NCI-H1092 (cell line): ENCODE measurements around the gene PAQR7.

ENCODE experiments used
- DNase-seq: peaks from one replicate; lab custom pipeline; 2025; lab: John Stamatoyannopoulos, UW

The PAQR7 gene

GRCh38 chr1:25902462-25902861 lies 27.0 kb upstream of the PAQR7 start:
- DNase-seq = no peak

- DNase-seq = no peak
These were observed 24.7 kb upstream of the PAQR7 start for GRCh38 chr1:25900219-25900618.

- no peak for DNase-seq
These were observed 24.3 kb upstream of the PAQR7 start for GRCh38 chr1:25899792-25900191.

- DNase-seq = no peak
These were observed 22.9 kb upstream of the PAQR7 start for GRCh38 chr1:25898223-25899015.

- no peak for DNase-seq
These were observed 22.2 kb upstream of the PAQR7 start for GRCh38 chr1:25897754-25898153.

GRCh38 chr1:25896266-25896665 lies 20.8 kb upstream of the PAQR7 start:
- peak; percentile 24 for DNase-seq

GRCh38 chr1:25895365-25895990 lies 20.0 kb upstream of the PAQR7 start:
- DNase-seq = peak; percentile 88

- DNase-seq = no peak
These were observed 17.6 kb upstream of the PAQR7 start for GRCh38 chr1:25893116-25893515.

- no peak for DNase-seq
These were observed 16.1 kb upstream of the PAQR7 start for GRCh38 chr1:25891606-25892005.

- no peak for DNase-seq
These were observed 14.9 kb upstream of the PAQR7 start for GRCh38 chr1:25890239-25891034.

- peak; percentile 91 for DNase-seq
These were observed 14.0 kb upstream of the PAQR7 start for GRCh38 chr1:25889470-25889869.

GRCh38 chr1:25888426-25888987 lies 13.0 kb upstream of the PAQR7 start:
- DNase-seq = no peak

- no peak for DNase-seq
These were observed 10.1 kb upstream of the PAQR7 start for GRCh38 chr1:25885602-25886001.

GRCh38 chr1:25881266-25881665 lies 5.8 kb upstream of the PAQR7 start:
- no peak for DNase-seq

- DNase-seq = no peak
These were observed 5.0 kb upstream of the PAQR7 start for GRCh38 chr1:25880518-25880917.

GRCh38 chr1:25879675-25880074 lies 4.2 kb upstream of the PAQR7 start:
- no peak for DNase-seq

GRCh38 chr1:25878690-25879089 lies 3.2 kb upstream of the PAQR7 start:
- DNase-seq = no peak

GRCh38 chr1:25877155-25877554 lies 1.6 kb upstream of the PAQR7 start:
- no peak for DNase-seq

- no peak for DNase-seq
These were observed 1.2 kb upstream of the PAQR7 start for GRCh38 chr1:25876693-25877077.

GRCh38 chr1:25875856-25876692 lies 566 bp upstream of the PAQR7 start:
- no peak for DNase-seq

- no peak for DNase-seq
These were observed 814 bp downstream of the PAQR7 start for GRCh38 chr1:25874635-25875153.
